HL-60 (cell line): ENCODE data around the gene CCDC89.

ENCODE experiments used
- CTCF ChIP-seq: IDR thresholded peaks from one replicate; pipeline ENCODE4 v1.5.1; 2011; ENCODE audit warnings: low read length, control low read depth, inconsistent platforms; ENCODE audit not compliant: insufficient read depth
- GABPA ChIP-seq: IDR thresholded peaks from 2 replicates; pipeline ENCODE4 v1.6.1; 2012; ENCODE audit warnings: low read depth
- POLR2AphosphoS5 ChIP-seq: IDR thresholded peaks from 2 replicates; pipeline ENCODE4 v1.6.1; 2012; ENCODE audit warnings: low read depth
- REST ChIP-seq: IDR thresholded peaks from 2 replicates; pipeline ENCODE4 v1.6.1; 2012; ENCODE audit warnings: low read depth; ENCODE audit not compliant: insufficient replicate concordance
- SPI1 ChIP-seq: IDR thresholded peaks from 2 replicates; pipeline ENCODE4 v1.6.1; 2012; ENCODE audit warnings: low read depth, mild to moderate bottlenecking, borderline replicate concordance

GRCh38 chr11:85705800-85706199, 19.8 kb upstream of the CCDC89 start:
- TF ChIP-seq CTCF: no peak
- TF ChIP-seq REST: no peak
- no peak for TF ChIP-seq POLR2AphosphoS5
- TF ChIP-seq GABPA: no peak
- TF ChIP-seq SPI1: no peak
